ENCODE results near the gene H3-3A.
A peak's percentile ranks its signal among the peaks of the same experiment; 100 is the strongest.

H3-3A gene

DNA sequence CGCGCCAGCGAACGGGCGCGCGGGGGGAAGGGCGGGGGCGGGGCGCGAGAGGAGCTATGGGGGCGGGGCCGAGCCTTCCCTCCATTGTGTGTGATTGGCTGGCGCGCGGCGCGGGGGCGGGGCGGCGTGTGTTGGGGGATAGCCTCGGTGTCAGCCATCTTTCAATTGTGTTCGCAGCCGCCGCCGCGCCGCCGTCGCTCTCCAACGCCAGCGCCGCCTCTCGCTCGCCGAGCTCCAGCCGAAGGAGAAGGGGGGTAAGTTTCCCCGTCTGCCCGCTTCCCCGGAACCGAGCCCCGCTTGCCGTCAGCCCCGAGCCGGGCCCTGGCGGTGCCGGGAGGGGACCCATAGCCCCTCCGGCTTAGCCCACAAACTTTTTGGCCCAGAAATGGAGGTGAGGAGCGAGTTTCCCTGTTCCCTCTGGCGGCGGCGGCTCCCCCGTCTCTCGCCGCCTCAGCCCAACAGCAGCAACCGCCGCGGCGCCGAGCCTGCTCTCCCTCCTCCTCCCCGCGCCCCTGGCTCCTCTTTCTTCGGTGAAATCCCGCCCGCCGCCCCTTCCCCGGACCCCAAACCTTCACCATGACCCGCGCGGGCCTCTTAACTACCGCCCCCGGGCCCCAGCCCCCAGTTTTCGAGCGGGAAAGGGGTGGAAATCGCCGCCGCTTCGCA is at the start of gene H3-3A:
TSS of gene H3-3A (plus strand) at position 159 of the 666 bp plus-strand sequence. CDS start 1,636 bp downstream, outside the sequence.
- peak; percentile 98 to 99 for DNase-seq (ENCODE audit: low read depth in 1 of 2, low spot score in 1 of 2)

- DNase-seq (ENCODE audit: low read depth in 1 of 2, low spot score in 1 of 2) = no peak
Observed at GRCh38 chr1:226017070-226017469, 45.4 kb upstream of the H3-3A start.

- DNase-seq (ENCODE audit: low read depth in 1 of 2, low spot score in 1 of 2) = no peak
Observed at GRCh38 chr1:226019572-226019971, 42.9 kb upstream of the H3-3A start.

- DNase-seq (ENCODE audit: low read depth in 1 of 2, low spot score in 1 of 2) = no peak
Observed at GRCh38 chr1:226021401-226021800, 41.1 kb upstream of the H3-3A start.

DNA sequence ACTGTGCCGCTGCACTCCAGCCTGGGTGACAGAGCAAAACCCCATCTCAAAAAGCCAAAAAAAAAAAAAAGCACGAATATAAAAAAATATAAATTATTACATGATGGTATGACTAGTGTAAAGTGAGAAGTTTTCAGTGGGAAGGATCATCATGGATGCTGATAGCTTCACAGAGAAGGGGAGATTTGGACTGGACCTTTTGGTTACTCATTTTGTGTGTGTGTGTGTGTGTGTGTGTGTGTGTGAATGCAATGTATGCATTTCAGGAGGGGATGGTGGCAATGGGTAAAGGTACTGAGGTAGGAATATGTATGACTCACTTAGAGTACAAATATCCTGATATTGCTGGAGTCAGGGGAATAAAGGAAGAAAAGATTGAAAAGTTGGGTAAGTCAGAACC is 40.7 kb upstream of the H3-3A start:
- DNase-seq (ENCODE audit: low read depth in 1 of 2, low spot score in 1 of 2) = no peak

GRCh38 chr1:226023735-226024134 is 38.8 kb upstream of the H3-3A start:
- DNase-seq (ENCODE audit: low read depth in 1 of 2, low spot score in 1 of 2) = no peak

GRCh38 chr1:226026833-226027232 is 35.7 kb upstream of the H3-3A start:
- DNase-seq (ENCODE audit: low read depth in 1 of 2, low spot score in 1 of 2) = no peak

DNA sequence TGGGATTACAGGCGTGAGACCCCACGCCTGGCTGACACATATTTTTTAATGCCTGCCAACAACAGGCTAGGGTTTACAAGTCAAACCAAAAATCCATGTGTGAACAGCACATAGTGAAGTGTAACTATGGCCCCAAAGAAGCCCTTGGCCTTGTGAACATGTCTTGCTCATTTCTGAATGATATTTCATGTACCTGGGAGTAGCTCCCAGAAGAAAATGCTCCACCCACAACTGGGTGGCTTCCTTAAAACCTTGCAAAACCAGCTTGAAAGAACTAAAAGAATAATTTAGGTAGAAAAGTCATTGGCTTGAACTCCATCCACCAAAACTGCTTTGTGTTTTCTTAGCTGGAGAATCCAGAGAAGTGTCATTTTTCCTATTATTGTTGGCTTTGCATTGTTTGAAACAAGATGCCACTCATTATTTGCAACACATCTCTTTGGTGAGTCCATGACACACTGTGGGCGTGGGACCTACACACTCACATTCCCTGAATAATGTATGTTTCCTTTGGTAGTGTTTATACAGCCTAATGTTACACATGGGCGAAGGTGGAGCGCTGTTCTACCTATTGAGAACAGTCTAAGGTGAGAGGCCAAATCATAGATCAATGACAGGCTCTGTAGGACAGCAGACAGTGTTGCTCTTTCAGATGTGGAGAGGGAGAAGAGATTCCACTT is 34.8 kb upstream of the H3-3A start:
- no peak for DNase-seq (ENCODE audit: low read depth in 1 of 2, low spot score in 1 of 2)

- DNase-seq (ENCODE audit: low read depth in 1 of 2, low spot score in 1 of 2) = no peak
Observed at GRCh38 chr1:226029093-226029496, 33.4 kb upstream of the H3-3A start.

GRCh38 chr1:226029568-226030225 is 32.8 kb upstream of the H3-3A start:
- DNase-seq (ENCODE audit: low read depth in 1 of 2, low spot score in 1 of 2) = no peak

- no peak for DNase-seq (ENCODE audit: low read depth in 1 of 2, low spot score in 1 of 2)
Observed at GRCh38 chr1:226033582-226033981, 28.9 kb upstream of the H3-3A start.

- no peak for DNase-seq (ENCODE audit: low read depth in 1 of 2, low spot score in 1 of 2)
Observed at GRCh38 chr1:226033991-226034390, 28.5 kb upstream of the H3-3A start.

DNA sequence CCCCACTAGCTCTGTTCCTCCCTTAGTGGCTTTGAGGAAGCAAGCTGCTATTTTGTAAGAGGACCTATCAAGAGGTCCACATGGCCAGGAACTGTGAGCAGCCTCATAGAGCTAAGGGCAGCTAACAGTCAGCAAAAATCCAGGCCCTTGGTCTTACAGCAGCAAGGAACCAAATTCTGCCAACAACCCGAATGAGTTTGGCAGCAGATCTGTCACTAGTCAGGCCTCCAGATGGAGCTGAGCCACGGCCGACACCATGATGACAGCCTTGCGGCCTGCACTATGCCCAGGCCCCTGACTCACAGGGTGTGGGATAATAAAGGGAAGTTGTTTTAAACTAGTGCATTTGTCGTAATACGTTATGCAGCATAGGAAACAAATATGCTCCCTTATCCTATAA is 28.0 kb upstream of the H3-3A start:
- DNase-seq (ENCODE audit: low read depth in 1 of 2, low spot score in 1 of 2) = no peak

DNA sequence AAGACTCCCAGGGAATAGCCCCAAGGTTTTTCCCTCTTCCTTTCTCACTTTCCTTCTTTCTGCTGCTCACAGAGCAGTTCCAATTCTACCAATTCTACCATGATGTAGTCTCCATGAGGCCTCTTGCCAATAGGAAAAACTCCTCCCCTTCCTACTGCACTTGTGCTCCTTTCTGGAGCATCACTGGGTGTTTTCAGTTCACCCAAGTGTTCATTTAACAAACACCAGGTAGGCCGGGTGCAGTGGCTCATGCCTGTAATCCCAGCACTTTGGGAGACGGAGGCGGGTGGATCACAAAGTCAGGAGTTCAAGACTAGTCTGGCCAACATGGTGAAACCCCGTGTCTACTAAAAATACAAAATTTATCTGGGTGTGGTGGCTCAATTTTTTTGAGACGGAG is 26.6 kb upstream of the H3-3A start:
- DNase-seq (ENCODE audit: low read depth in 1 of 2, low spot score in 1 of 2) = no peak

- DNase-seq (ENCODE audit: low read depth in 1 of 2, low spot score in 1 of 2) = no peak
Observed at GRCh38 chr1:226038661-226039060, 23.9 kb upstream of the H3-3A start.

- DNase-seq (ENCODE audit: low read depth in 1 of 2, low spot score in 1 of 2) = no peak
Observed at GRCh38 chr1:226041419-226041818, 21.1 kb upstream of the H3-3A start.

GRCh38 chr1:226044514-226045101 is 17.9 kb upstream of the H3-3A start:
- DNase-seq (ENCODE audit: low read depth in 1 of 2, low spot score in 1 of 2) = no peak

DNA sequence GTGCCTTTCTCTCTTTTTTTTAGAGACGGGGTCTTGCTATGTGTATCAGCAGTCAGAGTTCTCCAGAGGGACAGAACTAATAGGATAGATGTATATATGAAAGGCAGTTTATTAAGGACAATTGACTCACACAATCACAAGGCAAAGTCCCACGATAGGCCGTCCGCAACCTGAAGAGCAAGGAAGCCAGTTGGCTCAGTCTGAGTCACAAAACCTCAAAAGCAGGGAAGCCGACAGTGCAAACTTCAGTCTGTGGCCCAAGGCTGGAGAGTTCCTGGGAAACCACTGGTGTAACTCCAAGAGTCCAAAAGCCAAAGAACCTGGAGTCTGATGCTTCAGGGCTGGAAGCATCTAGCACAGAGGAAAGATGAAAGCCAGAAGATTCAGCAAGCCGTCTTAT is 16.3 kb upstream of the H3-3A start:
- no peak for DNase-seq (ENCODE audit: low read depth in 1 of 2, low spot score in 1 of 2)

DNA sequence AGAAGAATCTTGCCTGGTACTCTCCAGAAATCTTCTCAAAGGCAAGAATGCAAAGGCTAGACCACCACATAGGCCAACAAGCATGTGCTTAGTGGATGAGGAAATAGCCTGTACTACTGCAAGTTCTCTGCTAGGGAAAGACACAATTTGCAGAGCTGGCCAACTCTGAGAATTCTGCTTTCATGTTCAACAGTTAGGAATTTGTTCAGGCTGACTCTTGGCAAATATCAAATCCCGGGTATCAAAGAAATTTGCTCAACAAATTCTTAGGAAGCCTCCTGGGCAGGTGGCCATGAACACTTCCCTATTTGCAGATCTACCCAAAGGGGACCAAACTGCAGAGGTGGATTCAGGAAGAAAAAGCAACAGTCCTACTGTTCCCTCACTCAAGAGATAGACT is 15.0 kb upstream of the H3-3A start:
- no peak for DNase-seq (ENCODE audit: low read depth in 1 of 2, low spot score in 1 of 2)

DNA sequence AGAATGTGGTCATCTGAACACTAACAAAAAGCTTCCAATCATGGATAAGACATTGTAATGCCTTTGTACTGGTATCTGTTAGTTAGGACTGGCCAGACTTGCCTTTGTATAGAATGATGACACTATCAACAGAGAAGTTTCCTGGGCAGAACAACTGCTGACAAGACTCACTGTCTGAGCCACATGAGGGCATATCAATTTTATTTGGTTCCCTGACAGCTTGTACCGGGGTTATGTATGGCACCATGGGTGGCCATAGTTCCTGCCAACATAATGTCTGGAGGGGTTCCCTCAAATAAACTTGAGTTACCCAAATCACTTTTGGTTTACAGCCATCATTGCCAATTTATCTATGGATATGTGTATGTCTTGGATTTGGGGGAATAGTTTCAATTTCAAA is 13.6 kb upstream of the H3-3A start:
- DNase-seq (ENCODE audit: low read depth in 1 of 2, low spot score in 1 of 2) = no peak

GRCh38 chr1:226050133-226050532 is 12.4 kb upstream of the H3-3A start:
- DNase-seq (ENCODE audit: low read depth in 1 of 2, low spot score in 1 of 2) = no peak

GRCh38 chr1:226051365-226051764 is 11.2 kb upstream of the H3-3A start:
- DNase-seq (ENCODE audit: low read depth in 1 of 2, low spot score in 1 of 2) = no peak

Data from stimulated activated CD4-positive, alpha-beta T cell treated with anti-CD3 and anti-CD28 coated beads, Interleukin-15, amount 100 ng/mL, for 1 hour (primary cell).